ENCODE measurements around the gene CD244.

The CD244 gene

DNA sequence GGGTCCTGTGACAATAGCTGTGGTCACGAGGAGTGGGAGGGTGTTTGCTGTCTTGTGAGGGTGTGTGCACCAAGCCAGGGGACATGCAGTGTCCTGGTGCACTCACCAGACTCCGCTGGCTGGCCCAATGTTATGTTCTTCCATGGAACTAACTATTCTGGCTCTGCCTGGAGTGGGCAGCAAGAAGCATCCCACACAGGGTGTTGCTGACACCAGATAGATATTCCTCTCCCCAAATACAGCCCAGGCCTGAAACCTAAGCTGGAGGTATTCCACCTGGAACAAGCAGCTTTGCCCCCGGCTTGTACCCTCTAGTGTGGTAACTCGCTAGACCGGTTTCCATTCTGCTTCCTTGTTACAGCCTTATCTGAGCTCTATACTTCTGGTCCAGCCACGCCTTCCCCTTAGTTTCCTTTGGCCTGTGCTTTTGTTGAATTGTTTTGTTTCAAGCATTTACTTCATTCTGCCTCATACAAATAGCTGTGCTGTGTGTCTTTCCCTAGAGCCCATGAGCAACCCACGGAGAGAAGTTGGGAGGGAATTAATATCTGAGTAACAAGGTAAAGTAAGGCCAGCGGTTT is 81.4 kb downstream of the CD244 start:
- DNase-seq (ENCODE audit: low read depth), result no peak

DNA sequence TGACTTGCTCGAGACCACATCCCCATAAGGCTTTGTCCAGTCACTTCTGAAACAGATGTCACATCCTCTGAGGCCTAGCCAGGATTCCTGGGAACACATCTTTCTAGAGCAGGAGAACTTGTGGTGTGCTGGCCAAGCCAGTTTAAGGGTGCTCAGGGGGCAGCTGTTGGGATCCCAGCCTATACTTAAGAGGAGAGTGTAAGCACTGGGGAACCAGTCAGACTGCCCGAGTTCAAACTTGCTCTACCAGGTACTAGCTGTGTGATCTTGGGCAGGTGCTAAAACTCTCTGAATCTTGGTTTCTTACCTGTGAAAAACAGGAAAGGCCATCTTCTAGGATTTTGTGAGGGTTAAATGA is 82.3 kb downstream of the CD244 start:
- DNase-seq (ENCODE audit: low read depth), result no peak

Data from HS-5 (cell line).